Keratinocyte (primary cell): ENCODE measurements around the gene KCNH6. TPM values are rescaled to one million over a fixed set of nuclear protein-coding genes. Genes with fewer than 3 reads are reported as not detected.

ENCODE experiments used
- DNase-seq: peaks from one replicate; pipeline ENCODE4 v3.0.0-alpha.2; 2011; ENCODE audit warnings: low read depth, missing footprints, low spot score
- FAIRE-seq: peaks from 2 replicates; lab custom pipeline; 2011; peaks lifted over from hg19 to GRCh38; lab: Jason Lieb, UNC
- H2AFZ ChIP-seq: 2 replicates; pipeline ENCODE4 v1.6.0; 2012; ENCODE audit warnings: low read length, control low read depth, inconsistent platforms; ENCODE audit not compliant: control insufficient read depth
- H3K27ac ChIP-seq: 2 replicates; pipeline ENCODE4 v1.5.1; 2011; ENCODE audit warnings: low read length; ENCODE audit not compliant: control insufficient read depth, insufficient read depth
- H3K27me3 ChIP-seq: 3 replicates; pipeline ENCODE4 v1.6.0; 2011; ENCODE audit warnings: low read length; ENCODE audit not compliant: control insufficient read depth, insufficient read depth; ENCODE audit errors: extremely low read depth
- H3K36me3 ChIP-seq, 2 experiments: 2 replicates in 1 of 2; 3 replicates in 1 of 2; pipeline ENCODE4 v1.5.1; 2011; ENCODE audit warnings: low read length in 2 of 2, mild to moderate bottlenecking in 1 of 2; ENCODE audit not compliant: control insufficient read depth in 2 of 2, insufficient read depth in 2 of 2; ENCODE audit errors: extremely low read depth in 1 of 2
- H3K4me1 ChIP-seq: 3 replicates; pipeline ENCODE4 v1.5.1; 2011; ENCODE audit warnings: low read length; ENCODE audit not compliant: control insufficient read depth, insufficient read depth; ENCODE audit errors: extremely low read depth
- H3K4me2 ChIP-seq: 3 replicates; pipeline ENCODE4 v1.6.0; 2011; ENCODE audit warnings: low read depth, low read length; ENCODE audit not compliant: control insufficient read depth, insufficient read depth; ENCODE audit errors: extremely low read depth
- H3K4me3 ChIP-seq, 3 experiments: fragments of 200-600 bp in 1 of 3; sonication (generic) in 1 of 3; 2 replicates in 2 of 3; 3 replicates in 1 of 3; pipeline ENCODE4 v1.5.1; 2011 to 2016; ENCODE audit warnings: low read length in 3 of 3, mild to moderate bottlenecking in 3 of 3, control low read depth in 2 of 3, inconsistent platforms in 1 of 3, low read depth in 1 of 3, mixed read lengths in 1 of 3, mixed run types in 1 of 3, moderate library complexity in 1 of 3; ENCODE audit not compliant: control insufficient read depth in 2 of 3, insufficient read depth in 2 of 3; ENCODE audit errors: extremely low read depth in 1 of 3
- H3K79me2 ChIP-seq: 2 replicates; pipeline ENCODE4 v1.6.0; 2012; ENCODE audit warnings: low read length; ENCODE audit not compliant: control insufficient read depth, insufficient read depth
- H3K9ac ChIP-seq: 3 replicates; pipeline ENCODE4 v1.6.0; 2011; ENCODE audit warnings: low read length; ENCODE audit not compliant: control insufficient read depth, insufficient read depth; ENCODE audit errors: extremely low read depth
- H3K9me1 ChIP-seq: 3 replicates; pipeline ENCODE4 v1.6.0; 2011; ENCODE audit warnings: low read length; ENCODE audit not compliant: control insufficient read depth, insufficient read depth; ENCODE audit errors: extremely low read depth
- H3K9me3 ChIP-seq: 2 replicates; pipeline ENCODE4 v1.5.1; 2012; ENCODE audit warnings: low read depth, low read length; ENCODE audit not compliant: control insufficient read depth
- H4K20me1 ChIP-seq: 3 replicates; pipeline ENCODE4 v1.6.0; 2011; ENCODE audit warnings: low read length; ENCODE audit not compliant: control insufficient read depth, insufficient read depth; ENCODE audit errors: extremely low read depth
- CTCF ChIP-seq, 3 experiments: IDR thresholded peaks in 1 of 3; conservative IDR thresholded peaks in 1 of 3; optimal IDR thresholded peaks in 1 of 3; 2 replicates in 2 of 3; 3 replicates in 1 of 3; pipeline versions ENCODE3 to v1.5.1; 2011; ENCODE audit warnings: low read length in 3 of 3, mild to moderate bottlenecking in 3 of 3, moderate library complexity in 2 of 3, control low read depth in 1 of 3, inconsistent platforms in 1 of 3; ENCODE audit not compliant: insufficient read depth in 2 of 3; ENCODE audit errors: extremely low read depth in 1 of 3
- EZH2 ChIP-seq: IDR thresholded peaks from one replicate; pipeline ENCODE4 v1.6.1; 2012; ENCODE audit warnings: inconsistent platforms, mild to moderate bottlenecking, low read length, moderate library complexity
- dilution Hi-C: fragments of 300-500 bp; cut with MboI; formaldehyde crosslinking; loops from one replicate; pipeline ENCODE4 v1.7.0; 2020; ENCODE audit warnings: low sequenced_read_pairs; ENCODE audit not compliant: extremely low pct_ligation_motif_present
- polyA plus RNA-seq, 5 experiments: library from polyadenylated mRNA; depleted of rRNA in 3 of 5; stranded (reverse) in 3 of 5; stranded (forward) in 1 of 5; unstranded in 1 of 5; fragments of >200 nt; gene quantifications; 1 replicate in 1 of 5; 2 replicates in 3 of 5; 3 replicates in 1 of 5; pipeline versions ENCODE4 v1.2.1 to v1.2.3, GENCODE V29; 2011 to 2012; ENCODE audit warnings: missing spikeins in 2 of 5, low read depth in 1 of 5, low replicate concordance in 1 of 5

Gene KCNH6
- polyA plus RNA-seq, 1 donor (not counting 4 experiments of a cell fraction or from before 2014, with no cell fraction given): not detected

- H3K4me2 ChIP-seq: no peak overlapping the region
- no peaks in the 10 kb centered on the region for H3K4me1 ChIP-seq
- no peaks in the 10 kb centered on the region for H3K9me3 ChIP-seq
- H3K4me3 ChIP-seq: no peak overlapping the region
- peaks cover 8% of the 10 kb centered on the region for H3K27me3 ChIP-seq
- DNase-seq (no peak), FAIRE-seq (no peak)
- no peaks in the 10 kb centered on the region for H3K79me2 ChIP-seq
- H3K36me3 ChIP-seq: no peaks in the 10 kb centered on the region
- H3K27ac ChIP-seq: no peak overlapping the region
- no peaks in the 10 kb centered on the region for H4K20me1 ChIP-seq
- no peak overlapping the region for H3K9ac ChIP-seq
- no peak overlapping the region for H2AFZ ChIP-seq
- dilution Hi-C loops: no loop called here
- no peak for TF ChIP-seq EZH2
- no peak for TF ChIP-seq CTCF (optimal IDR thresholded peaks at IDR 0.05 in 1 of 3, IDR thresholded peaks at IDR 0.05 in 1 of 3, conservative IDR thresholded peaks at IDR 0.05 in 1 of 3; ENCODE audit: extremely low read depth in 1 of 3, insufficient read depth in 2 of 3, low read length in 3 of 3)
- H3K9me1 ChIP-seq: no peaks in the 10 kb centered on the region
Measured at GRCh38 chr17:63531022-63531965, 8.1 kb downstream of the KCNH6 start.

GRCh38 chr17:63533433-63534077 is 10.4 kb downstream of the KCNH6 start:
- no peaks in the 10 kb centered on the region for H3K79me2 ChIP-seq
- FAIRE-seq (no peak), DNase-seq (no peak)
- H3K9me1 ChIP-seq: no peaks in the 10 kb centered on the region
- H3K4me1 ChIP-seq: no peaks in the 10 kb centered on the region
- peaks cover 18% of the 10 kb centered on the region for H3K27me3 ChIP-seq
- no peak overlapping the region for H3K27ac ChIP-seq
- H3K4me3 ChIP-seq: no peak overlapping the region
- H3K4me2 ChIP-seq: no peak overlapping the region
- H2AFZ ChIP-seq: no peak overlapping the region
- H3K9ac ChIP-seq: no peak overlapping the region
- no peak for TF ChIP-seq EZH2
- no peak for TF ChIP-seq CTCF (optimal IDR thresholded peaks at IDR 0.05 in 1 of 3, IDR thresholded peaks at IDR 0.05 in 1 of 3, conservative IDR thresholded peaks at IDR 0.05 in 1 of 3; ENCODE audit: extremely low read depth in 1 of 3, insufficient read depth in 2 of 3, low read length in 3 of 3)
- dilution Hi-C loops: no loop called here
- no peaks in the 10 kb centered on the region for H3K36me3 ChIP-seq
- H4K20me1 ChIP-seq: no peaks in the 10 kb centered on the region
- H3K9me3 ChIP-seq: no peaks in the 10 kb centered on the region
